Measurements from ENCODE around the gene KCNE2. TPM values are rescaled to one million over a fixed set of nuclear protein-coding genes. Genes with fewer than 3 reads are reported as not detected.

The KCNE2 gene, protein sequence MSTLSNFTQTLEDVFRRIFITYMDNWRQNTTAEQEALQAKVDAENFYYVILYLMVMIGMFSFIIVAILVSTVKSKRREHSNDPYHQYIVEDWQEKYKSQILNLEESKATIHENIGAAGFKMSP
- total RNA-seq (1 to 10 TPM; 1.7 to 2.4 TPM), polyA plus RNA-seq (1 to 10 TPM in 1 of 2 donors, under 1 TPM in 1; 0.50 to 1.6 TPM)
- long read RNA-seq, donor 1, partial matches to known transcripts: 0 of 4 reads
- long read RNA-seq, donor 1, other reads (novel, unspliced or antisense): 2 of 4 reads
- long read RNA-seq, donor 2: 0 reads

DNA sequence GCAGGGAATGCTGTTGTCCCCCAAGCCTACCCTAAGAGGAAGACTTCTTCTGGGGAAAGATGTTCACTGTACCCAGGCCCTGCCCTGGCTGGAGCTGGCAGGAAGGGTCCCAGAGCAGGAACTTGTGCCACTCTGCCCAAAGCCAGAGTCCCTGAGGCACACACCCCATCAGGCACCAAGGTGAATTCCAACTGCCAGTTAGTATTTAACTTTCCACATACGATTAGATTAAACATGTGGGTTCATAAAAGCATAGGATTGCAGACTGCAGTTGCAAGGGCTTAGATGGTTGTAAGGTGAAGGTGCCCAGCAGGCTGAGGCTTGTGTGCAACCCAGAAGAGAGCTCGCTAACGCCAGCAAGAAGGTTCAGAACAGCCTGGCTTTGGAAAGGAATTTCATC lies at the start of gene KCNE2:
Gene KCNE2 (plus strand): TSS at position 274 of the 400 bp plus-strand sequence. CDS start 6,473 bp downstream, outside the sequence.
- no peak for ATAC-seq (ENCODE audit: low FRiP score)
- 70 to 96% methylated on average over 3 of the region's 3 CpGs for WGBS, 2 donors
- DNase-seq: no peak
- H3K36me3 ChIP-seq (ENCODE audit: control insufficient read depth in 1 of 2, insufficient read depth in 2 of 2, low read length in 1 of 2): no peaks in the 10 kb centered on the region
- no peak within 1 kb of the TSS for H3K27ac ChIP-seq (ENCODE audit: low read depth in 1 of 2, low read length in 2 of 2)
- H3K4me3 ChIP-seq (ENCODE audit: low read length in 2 of 2): no peak within 1 kb of the TSS
- intact Hi-C loops (cut with DNase I): no loop called here
- no peaks in the 10 kb centered on the region for H3K9me3 ChIP-seq (ENCODE audit: control insufficient read depth, low read length)
- H3K4me1 ChIP-seq (ENCODE audit: control insufficient read depth in 1 of 2, insufficient read depth in 2 of 2, low read length in 2 of 2): no peaks in the 10 kb centered on the region
- no peaks in the 10 kb centered on the region for H3K27me3 ChIP-seq (ENCODE audit: control insufficient read depth in 1 of 2, insufficient read depth in 2 of 2, low read length in 1 of 2)

DNA sequence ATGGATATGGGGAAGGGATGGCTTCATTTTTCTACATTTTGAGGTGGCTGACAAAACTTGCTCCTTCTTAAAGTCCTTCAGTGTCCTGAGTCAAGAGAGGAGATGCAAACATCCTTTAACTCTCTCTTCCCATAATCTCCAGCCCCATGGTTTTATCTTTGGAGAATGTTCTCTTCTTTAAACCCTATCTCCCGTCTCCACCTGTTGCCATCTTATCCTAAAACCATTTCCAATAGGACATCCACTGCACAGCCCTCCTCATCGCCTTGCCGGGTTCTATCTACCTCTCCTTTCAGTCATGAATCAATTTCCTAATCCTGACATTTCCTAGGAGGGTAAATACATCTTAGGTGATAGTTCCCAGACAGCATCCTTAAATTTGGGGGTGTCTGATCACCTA lies 44.2 kb upstream of the KCNE2 start:
- Histone ChIP-seq H3K4me1 (ENCODE audit: control insufficient read depth in 1 of 2, insufficient read depth in 2 of 2, low read length in 2 of 2) (peaks cover 1 to 4% of the 10 kb centered on the region in 2 donors), H3K27me3 (ENCODE audit: control insufficient read depth in 1 of 2, insufficient read depth in 2 of 2, low read length in 1 of 2) (no peaks in the 10 kb centered on the region), H3K9me3 (ENCODE audit: control insufficient read depth, low read length) (peaks cover 3% of the 10 kb centered on the region), H3K4me3 (ENCODE audit: low read length in 2 of 2) (no peak overlapping the region), H3K36me3 (ENCODE audit: control insufficient read depth in 1 of 2, insufficient read depth in 2 of 2, low read length in 1 of 2) (no peaks in the 10 kb centered on the region), H3K27ac (ENCODE audit: low read depth in 1 of 2, low read length in 2 of 2) (no peak overlapping the region)
- intact Hi-C loops (cut with DNase I): no loop called here
- 96 to 97% methylated on average over 3 of the region's 3 CpGs for WGBS, 2 donors
- DNase-seq (no peak), ATAC-seq (ENCODE audit: low FRiP score) (no peak)

DNA sequence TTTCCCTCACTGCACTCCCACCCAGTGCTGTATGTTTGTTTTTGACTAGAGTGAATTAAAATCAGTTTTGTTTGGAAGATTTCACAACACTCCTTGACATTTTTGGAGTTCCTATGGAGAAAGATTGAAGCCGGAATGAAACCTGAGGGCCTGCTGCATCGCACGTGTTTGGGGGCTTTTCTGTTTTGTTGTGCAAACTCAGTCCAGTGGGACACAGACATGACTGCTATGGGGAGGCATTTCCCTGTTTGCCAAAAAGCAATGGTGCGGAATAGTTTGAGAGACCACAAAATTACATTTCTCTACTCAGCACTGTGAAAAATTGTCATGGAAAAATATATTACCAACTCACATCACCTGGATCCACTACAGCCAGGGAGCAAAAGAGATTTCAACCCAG lies 43.8 kb upstream of the KCNE2 start:
- intact Hi-C loops (cut with DNase I): no loop called here
- DNase-seq (no peak), ATAC-seq (ENCODE audit: low FRiP score) (no peak)
- WGBS, 2 donors: 88 to 93% methylated on average over 4 of the region's 4 CpGs
- Histone ChIP-seq H3K4me1 (ENCODE audit: control insufficient read depth in 1 of 2, insufficient read depth in 2 of 2, low read length in 2 of 2) (peaks cover 1 to 4% of the 10 kb centered on the region in 2 donors), H3K27ac (ENCODE audit: low read depth in 1 of 2, low read length in 2 of 2) (no peak overlapping the region), H3K4me3 (ENCODE audit: low read length in 2 of 2) (no peak overlapping the region), H3K9me3 (ENCODE audit: control insufficient read depth, low read length) (peaks cover 3% of the 10 kb centered on the region), H3K27me3 (ENCODE audit: control insufficient read depth in 1 of 2, insufficient read depth in 2 of 2, low read length in 1 of 2) (no peaks in the 10 kb centered on the region), H3K36me3 (ENCODE audit: control insufficient read depth in 1 of 2, insufficient read depth in 2 of 2, low read length in 1 of 2) (no peaks in the 10 kb centered on the region)

DNA sequence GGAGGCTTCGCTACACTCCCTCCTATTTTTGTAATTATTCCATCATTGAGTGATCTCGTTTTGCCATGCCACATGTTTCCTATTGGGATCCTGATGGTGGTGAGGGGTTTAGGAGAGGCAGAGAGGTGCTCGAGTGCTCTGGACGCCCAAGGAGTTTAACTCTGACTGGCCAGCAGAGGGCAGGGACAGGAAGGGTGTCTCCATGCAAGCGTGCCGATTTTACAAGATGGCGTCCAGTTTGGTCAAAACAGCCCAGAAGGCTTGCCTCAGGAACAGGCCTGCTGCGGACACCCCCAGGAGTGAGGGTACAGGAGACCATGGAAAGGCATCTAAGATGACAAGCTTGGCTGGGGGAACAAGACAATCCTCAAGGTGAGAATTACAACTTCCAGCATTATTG lies 33.8 kb upstream of the KCNE2 start:
- Histone ChIP-seq H3K27me3 (ENCODE audit: control insufficient read depth in 1 of 2, insufficient read depth in 2 of 2, low read length in 1 of 2) (no peaks in the 10 kb centered on the region), H3K27ac (ENCODE audit: low read depth in 1 of 2, low read length in 2 of 2) (no peak overlapping the region), H3K36me3 (ENCODE audit: control insufficient read depth in 1 of 2, insufficient read depth in 2 of 2, low read length in 1 of 2) (no peaks in the 10 kb centered on the region), H3K4me1 (ENCODE audit: control insufficient read depth in 1 of 2, insufficient read depth in 2 of 2, low read length in 2 of 2) (peaks cover 2 to 5% of the 10 kb centered on the region in 2 donors), H3K4me3 (ENCODE audit: low read length in 2 of 2) (no peak overlapping the region), H3K9me3 (ENCODE audit: control insufficient read depth, low read length) (no peaks in the 10 kb centered on the region)
- WGBS, 2 donors: 98% methylated on average over 8 of the region's 8 CpGs
- no peak for DNase-seq
- no peak for ATAC-seq (ENCODE audit: low FRiP score)
- intact Hi-C loops (cut with DNase I): no loop called here

DNA sequence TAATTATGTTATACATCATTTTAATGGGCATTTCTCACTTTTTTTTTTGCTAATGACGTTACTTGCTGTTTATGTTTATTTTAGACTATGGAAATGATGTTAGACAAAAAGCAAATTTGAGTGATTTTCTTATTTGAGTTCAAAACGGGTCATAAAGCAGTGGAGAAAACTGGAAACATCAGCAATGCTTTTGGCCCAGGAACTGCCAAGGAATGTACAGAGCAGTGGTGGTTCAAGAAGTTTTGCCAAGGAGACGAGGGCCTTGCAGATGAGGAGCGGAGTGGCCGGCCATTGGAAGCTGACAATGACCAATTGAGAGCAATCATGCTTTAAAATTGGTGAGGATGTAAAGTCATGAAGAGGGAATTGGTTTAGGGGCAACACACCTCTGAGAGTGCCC lies 32.1 kb upstream of the KCNE2 start:
- Histone ChIP-seq H3K4me1 (ENCODE audit: control insufficient read depth in 1 of 2, insufficient read depth in 2 of 2, low read length in 2 of 2) (peaks cover 2 to 5% of the 10 kb centered on the region in 2 donors), H3K27ac (ENCODE audit: low read depth in 1 of 2, low read length in 2 of 2) (peak overlapping the region in 1 of 2 donors; percentile 26), H3K9me3 (ENCODE audit: control insufficient read depth, low read length) (no peaks in the 10 kb centered on the region), H3K27me3 (ENCODE audit: control insufficient read depth in 1 of 2, insufficient read depth in 2 of 2, low read length in 1 of 2) (no peaks in the 10 kb centered on the region), H3K36me3 (ENCODE audit: control insufficient read depth in 1 of 2, insufficient read depth in 2 of 2, low read length in 1 of 2) (no peaks in the 10 kb centered on the region), H3K4me3 (ENCODE audit: low read length in 2 of 2) (no peak overlapping the region)
- WGBS, 2 donors: 22 to 31% methylated on average over 5 of the region's 5 CpGs
- ATAC-seq (ENCODE audit: low FRiP score): no peak
- no peak for DNase-seq
- intact Hi-C loops (cut with DNase I): no loop called here

DNA sequence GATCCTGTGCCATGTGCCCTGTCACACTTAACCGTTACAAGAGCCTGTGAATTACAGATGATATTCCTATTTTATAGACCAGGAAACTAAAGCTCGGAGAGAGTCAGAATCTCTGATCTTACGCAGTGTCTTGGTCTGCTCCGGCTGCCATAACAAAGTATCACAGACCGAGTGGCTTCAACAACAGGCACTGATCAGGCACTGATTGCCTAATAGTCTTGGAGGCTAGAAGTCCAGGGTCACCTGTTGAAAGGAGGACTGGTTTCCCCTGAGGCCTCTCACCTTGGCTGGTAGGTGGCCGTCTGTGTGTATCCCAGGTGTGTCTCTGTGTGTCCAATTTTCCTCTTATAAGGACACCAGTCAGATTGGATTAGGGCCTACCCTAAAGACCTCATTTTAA lies 31.5 kb upstream of the KCNE2 start:
- no peaks in the 10 kb centered on the region for H3K9me3 ChIP-seq (ENCODE audit: control insufficient read depth, low read length)
- H3K27ac ChIP-seq (ENCODE audit: low read depth in 1 of 2, low read length in 2 of 2): peak overlapping the region in 1 of 2 donors; percentile 78
- H3K27me3 ChIP-seq (ENCODE audit: control insufficient read depth in 1 of 2, insufficient read depth in 2 of 2, low read length in 1 of 2): no peaks in the 10 kb centered on the region
- intact Hi-C loops (cut with DNase I): no loop called here
- H3K4me3 ChIP-seq (ENCODE audit: low read length in 2 of 2): no peak overlapping the region
- ATAC-seq (ENCODE audit: low FRiP score) (no peak), DNase-seq (no peak)
- no peaks in the 10 kb centered on the region for H3K36me3 ChIP-seq (ENCODE audit: control insufficient read depth in 1 of 2, insufficient read depth in 2 of 2, low read length in 1 of 2)
- H3K4me1 ChIP-seq (ENCODE audit: control insufficient read depth in 1 of 2, insufficient read depth in 2 of 2, low read length in 2 of 2): peaks cover 2 to 5% of the 10 kb centered on the region in 2 donors
- 96 to 98% methylated on average over 6 of the region's 6 CpGs for WGBS, 2 donors

DNA sequence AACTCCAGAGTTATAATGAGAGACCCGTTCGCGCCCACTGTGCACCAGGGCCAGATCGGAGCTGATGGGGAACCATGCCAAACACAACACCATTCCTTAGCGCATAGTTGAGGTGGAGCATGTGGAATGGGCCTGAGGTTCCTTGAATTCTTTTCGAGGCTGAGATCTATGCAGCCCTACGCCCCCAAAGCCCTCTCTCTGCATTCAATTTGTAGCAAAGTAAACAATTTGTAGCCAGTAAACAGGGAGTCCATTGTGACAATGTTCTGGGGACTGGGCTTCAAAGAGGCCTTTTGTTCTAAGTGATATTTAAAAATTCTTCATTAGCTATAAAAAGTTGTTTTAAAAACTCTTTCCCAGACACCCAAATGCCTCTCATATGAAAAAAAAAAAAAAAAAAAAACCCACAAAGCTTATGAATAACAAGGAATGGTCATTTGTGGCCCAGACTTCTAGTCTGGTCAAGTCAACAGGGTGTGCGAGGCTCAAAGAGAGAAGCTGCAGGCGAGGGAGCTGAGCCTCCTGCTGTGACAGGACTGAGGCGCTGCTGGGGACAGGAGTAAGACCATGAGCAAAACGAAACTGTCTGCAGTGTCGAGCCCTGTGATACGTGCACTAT lies 30.6 kb upstream of the KCNE2 start:
- intact Hi-C loops (cut with DNase I): no loop called here
- Histone ChIP-seq H3K36me3 (ENCODE audit: control insufficient read depth in 1 of 2, insufficient read depth in 2 of 2, low read length in 1 of 2) (no peaks in the 10 kb centered on the region), H3K9me3 (ENCODE audit: control insufficient read depth, low read length) (no peaks in the 10 kb centered on the region), H3K4me3 (ENCODE audit: low read length in 2 of 2) (no peak overlapping the region), H3K4me1 (ENCODE audit: control insufficient read depth in 1 of 2, insufficient read depth in 2 of 2, low read length in 2 of 2) (peaks cover 2 to 5% of the 10 kb centered on the region in 2 donors), H3K27ac (ENCODE audit: low read depth in 1 of 2, low read length in 2 of 2) (peak overlapping the region in 1 of 2 donors; percentile 41), H3K27me3 (ENCODE audit: control insufficient read depth in 1 of 2, insufficient read depth in 2 of 2, low read length in 1 of 2) (no peaks in the 10 kb centered on the region)
- no peak for ATAC-seq (ENCODE audit: low FRiP score)
- DNase-seq: no peak
- 45 to 48% methylated on average over 13 of the region's 13 CpGs for WGBS, 2 donors

DNA sequence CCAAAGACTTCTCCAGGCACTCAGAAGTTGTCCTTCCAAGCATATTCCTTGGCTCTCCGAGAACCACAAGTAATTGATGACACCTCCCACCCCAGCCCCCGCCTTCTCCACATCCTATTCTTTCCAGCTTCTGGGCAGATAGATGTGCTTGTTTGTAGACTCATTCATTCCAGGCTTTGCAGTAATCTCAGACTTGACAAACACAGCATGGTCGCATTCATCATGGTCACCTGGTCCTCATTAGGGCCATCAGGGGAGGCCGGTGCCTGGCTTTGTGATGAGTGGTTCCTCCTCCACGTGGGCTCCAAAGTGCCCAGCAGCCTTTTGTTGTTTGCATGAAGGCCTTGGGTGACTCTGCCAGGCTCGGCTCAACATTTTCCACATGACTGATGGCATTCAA lies 28.5 kb upstream of the KCNE2 start:
- peaks cover 2 to 5% of the 10 kb centered on the region in 2 donors for H3K4me1 ChIP-seq (ENCODE audit: control insufficient read depth in 1 of 2, insufficient read depth in 2 of 2, low read length in 2 of 2)
- H3K27ac ChIP-seq (ENCODE audit: low read depth in 1 of 2, low read length in 2 of 2): no peak overlapping the region

DNA sequence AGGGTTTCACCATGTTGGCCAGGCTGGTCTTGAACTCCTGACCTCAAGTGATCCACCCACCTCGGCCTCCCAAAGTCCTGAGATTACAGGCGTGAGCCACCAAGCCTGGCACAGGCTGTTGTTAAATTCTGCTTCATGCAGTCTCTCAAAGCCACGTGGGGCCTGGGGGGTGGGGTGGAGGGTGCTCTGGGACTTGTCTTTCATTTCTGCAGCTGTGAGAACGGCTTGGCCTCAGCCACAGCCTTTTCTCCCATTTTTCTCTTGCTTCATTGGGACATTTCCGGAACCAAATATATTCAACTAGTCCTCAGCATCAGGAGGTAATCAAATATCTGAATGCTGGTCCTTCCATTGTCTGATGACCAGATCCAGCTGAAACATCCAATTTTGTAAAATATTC lies 27.6 kb upstream of the KCNE2 start:
- no peak overlapping the region for H3K27ac ChIP-seq (ENCODE audit: low read depth in 1 of 2, low read length in 2 of 2)
- H3K27me3 ChIP-seq (ENCODE audit: control insufficient read depth in 1 of 2, insufficient read depth in 2 of 2, low read length in 1 of 2): no peaks in the 10 kb centered on the region
- H3K36me3 ChIP-seq (ENCODE audit: control insufficient read depth in 1 of 2, insufficient read depth in 2 of 2, low read length in 1 of 2): no peaks in the 10 kb centered on the region
- peaks cover 2 to 5% of the 10 kb centered on the region in 2 donors for H3K4me1 ChIP-seq (ENCODE audit: control insufficient read depth in 1 of 2, insufficient read depth in 2 of 2, low read length in 2 of 2)
- no peak overlapping the region for H3K4me3 ChIP-seq (ENCODE audit: low read length in 2 of 2)
- WGBS, 2 donors: 26% methylated on average over 5 of the region's 5 CpGs
- H3K9me3 ChIP-seq (ENCODE audit: control insufficient read depth, low read length): no peaks in the 10 kb centered on the region
- ATAC-seq (ENCODE audit: low FRiP score): no peak
- DNase-seq: no peak
- intact Hi-C loops (cut with DNase I): no loop called here

More for the DNA sequence above, 28.5 kb upstream of the KCNE2 start:
- Histone ChIP-seq H3K9me3 (ENCODE audit: control insufficient read depth, low read length) (no peaks in the 10 kb centered on the region), H3K27me3 (ENCODE audit: control insufficient read depth in 1 of 2, insufficient read depth in 2 of 2, low read length in 1 of 2) (no peaks in the 10 kb centered on the region), H3K36me3 (ENCODE audit: control insufficient read depth in 1 of 2, insufficient read depth in 2 of 2, low read length in 1 of 2) (no peaks in the 10 kb centered on the region), H3K4me3 (ENCODE audit: low read length in 2 of 2) (no peak overlapping the region)
- 58 to 64% methylated on average over 6 of the region's 6 CpGs for WGBS, 2 donors
- intact Hi-C loops (cut with DNase I): no loop called here
- DNase-seq: no peak
- ATAC-seq (ENCODE audit: low FRiP score): no peak
